NCI-H128 (cell line): Measurements from ENCODE around the gene MEIOB.

Experiments used
- DNase-seq: peaks from one replicate; lab custom pipeline; 2025; ENCODE audit not compliant: unreplicated experiment; lab: John Stamatoyannopoulos, UW

MEIOB gene

DNA sequence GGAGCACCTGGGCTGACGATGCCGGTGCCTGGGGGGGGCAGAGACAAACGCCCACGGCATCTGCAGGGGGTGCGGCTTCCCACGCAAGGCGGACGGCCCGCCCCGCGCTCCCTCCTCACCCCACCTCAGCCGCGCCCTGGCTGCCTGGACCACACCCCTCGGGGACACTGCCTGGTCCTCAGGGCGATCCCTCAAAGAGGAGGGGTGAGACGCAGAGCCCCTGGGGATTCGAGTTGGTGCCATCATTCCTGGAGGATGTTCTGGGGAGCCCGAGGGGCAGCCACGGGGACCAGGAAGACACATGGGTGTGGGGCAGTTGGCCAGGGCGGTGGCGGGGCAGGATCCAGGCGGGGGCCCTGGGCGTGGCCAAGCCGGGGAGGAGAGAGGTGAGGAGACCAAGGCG is 82.3 kb downstream of the MEIOB start:
- DNase-seq: no peak

DNA sequence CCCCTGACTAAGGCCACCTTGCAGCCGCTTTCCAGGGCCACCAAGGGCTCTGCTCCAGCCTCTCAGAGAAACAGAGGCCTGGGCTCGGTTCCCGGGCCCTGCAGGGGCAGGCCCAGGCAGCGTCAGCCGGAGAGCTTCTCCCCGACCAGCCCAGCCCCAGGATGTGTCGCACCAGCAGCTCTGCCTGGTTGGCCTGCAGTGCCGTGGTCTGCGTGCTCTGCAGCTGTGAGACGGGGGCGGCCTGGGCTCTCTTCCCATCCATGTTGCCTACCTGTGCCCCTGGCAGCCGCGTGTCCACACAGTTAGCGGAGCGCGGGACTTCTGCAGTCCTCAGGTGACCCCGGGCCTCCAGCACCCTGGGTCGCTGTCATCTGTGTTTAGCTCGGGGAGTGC is 83.3 kb downstream of the MEIOB start:
- no peak for DNase-seq

DNA sequence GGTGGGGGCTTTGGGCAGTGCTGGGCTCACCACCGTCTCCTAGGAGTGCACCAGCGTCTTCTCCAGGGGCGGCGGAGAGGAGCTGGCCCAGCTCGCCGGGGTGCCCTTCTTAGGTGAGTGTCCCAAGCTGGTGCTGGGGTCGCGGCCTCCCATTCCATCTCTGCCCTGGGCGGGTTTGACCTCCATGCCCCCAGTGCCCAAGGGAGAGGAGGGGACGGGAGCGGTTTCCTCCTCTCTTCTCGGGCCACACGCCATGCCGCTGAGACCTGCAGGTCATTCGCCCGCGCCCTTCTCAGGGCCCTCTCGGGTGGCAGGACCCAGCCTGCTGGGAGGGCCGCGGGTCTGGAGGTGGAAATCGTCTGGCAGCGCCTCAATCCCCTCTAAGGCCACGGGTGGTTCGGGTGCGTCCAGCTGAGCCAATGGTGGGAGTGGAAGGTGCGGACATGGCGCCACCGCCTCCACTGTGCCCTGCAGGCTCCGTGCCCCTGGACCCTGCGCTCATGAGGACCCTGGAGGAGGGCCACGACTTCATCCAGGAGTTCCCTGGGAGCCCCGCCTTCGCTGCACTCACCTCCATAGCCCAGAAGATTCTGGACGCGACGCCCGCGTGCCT is 83.8 kb downstream of the MEIOB start:
- no peak for DNase-seq

DNA sequence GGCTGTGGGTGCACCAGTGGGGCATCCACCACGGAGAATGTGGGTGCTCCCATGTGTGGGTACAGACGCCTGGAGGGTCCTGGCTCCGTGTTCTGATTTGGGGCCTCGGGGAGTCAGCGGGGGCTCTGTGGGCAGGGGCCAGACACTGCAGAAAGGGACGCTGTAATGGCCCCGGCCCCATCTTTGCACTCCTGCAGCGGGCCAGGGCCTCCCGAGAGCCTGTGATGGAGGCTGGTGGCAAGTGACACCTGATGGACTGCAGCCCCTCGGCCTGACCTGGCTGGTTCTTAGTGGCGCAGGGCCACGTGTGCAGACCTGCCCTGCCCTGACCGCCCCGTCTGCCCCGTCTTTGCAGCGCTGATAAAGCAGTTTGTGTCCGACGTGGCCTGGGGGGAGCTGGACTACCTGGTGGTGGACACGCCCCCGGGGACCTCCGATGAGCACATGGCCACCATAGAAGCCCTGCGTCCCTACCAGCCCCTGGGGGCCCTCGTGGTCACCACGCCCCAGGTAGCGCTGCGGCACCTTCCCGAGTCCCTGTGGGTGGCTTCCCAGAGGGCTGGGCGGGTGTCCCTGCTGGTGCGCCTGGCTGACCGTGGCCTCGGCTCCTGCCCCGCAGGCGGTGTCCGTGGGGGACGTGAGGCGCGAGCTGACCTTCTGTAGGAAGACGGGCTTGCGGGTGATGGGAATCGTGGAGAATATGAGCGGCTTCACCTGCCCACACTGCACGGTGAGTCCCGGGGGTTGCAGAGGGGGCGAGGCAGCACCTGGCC is 84.5 kb downstream of the MEIOB start:
- no peak for DNase-seq

DNA sequence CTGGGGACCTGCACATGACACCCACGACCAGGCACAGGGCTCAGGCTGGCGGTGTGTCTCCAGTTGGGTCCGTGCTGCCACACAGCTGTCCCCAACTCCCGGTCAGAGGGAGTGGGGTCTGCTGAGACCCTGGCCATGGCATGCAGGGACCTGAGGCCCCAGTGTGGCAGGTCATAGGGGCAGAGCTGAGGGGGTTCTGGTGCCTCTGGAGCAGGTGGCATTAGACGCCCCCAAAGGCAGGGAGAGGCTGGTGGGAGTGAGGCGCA is 85.0 kb downstream of the MEIOB start:
- DNase-seq: no peak

DNA sequence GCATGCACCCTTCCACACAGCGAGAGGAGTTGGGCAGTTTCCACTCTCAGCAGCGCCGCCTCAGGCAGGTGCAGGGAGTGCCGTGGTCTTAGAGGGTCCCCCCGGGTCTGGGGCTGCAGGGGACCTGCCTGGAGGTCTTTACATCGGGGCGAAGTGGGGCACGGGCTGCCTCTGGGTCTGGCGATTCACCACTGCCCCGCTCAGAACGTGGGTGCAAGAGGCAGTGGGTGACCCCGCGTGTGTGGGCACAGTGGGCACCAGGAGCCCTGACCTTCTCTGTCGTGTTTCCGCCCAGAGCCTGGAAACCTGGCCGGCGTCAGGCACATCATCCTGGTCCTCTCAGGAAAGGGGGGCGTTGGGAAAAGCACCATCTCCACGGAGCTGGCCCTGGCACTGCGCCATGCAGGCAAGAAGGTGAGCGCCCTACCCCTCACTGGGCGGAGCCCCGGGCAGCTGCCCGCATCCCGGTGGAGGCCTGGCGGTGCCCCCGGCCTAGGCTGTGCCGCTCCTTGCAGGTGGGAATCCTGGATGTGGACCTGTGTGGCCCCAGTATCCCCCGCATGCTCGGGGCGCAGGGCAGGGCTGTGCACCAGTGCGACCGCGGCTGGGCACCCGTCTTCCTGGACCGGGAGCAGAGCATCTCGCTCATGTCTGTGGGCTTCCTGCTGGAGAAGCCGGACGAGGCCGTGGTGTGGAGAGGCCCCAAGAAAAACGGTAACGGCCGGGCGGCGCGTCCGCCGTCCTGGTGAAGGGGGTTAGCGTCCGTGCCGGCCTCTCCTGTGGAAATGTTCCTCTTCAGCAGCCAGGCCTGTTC is 85.5 kb downstream of the MEIOB start:
- no peak for DNase-seq

DNA sequence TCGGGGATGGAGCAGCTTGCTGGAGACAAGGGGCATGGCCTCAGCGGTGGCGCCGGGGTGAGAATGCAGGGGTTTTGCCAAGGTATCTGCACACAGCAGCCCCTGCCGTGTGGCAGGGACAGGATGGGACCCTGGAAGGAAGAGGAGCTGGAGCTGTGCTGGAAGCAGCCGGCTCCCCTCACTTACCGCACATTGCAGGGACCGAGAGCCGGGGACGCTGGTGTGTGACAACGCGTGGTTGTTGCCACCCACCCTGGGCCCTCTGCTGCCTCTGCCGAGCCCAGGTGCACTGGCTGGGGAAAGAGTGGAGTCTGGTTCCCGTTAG is 86.2 kb downstream of the MEIOB start:
- DNase-seq: no peak

DNA sequence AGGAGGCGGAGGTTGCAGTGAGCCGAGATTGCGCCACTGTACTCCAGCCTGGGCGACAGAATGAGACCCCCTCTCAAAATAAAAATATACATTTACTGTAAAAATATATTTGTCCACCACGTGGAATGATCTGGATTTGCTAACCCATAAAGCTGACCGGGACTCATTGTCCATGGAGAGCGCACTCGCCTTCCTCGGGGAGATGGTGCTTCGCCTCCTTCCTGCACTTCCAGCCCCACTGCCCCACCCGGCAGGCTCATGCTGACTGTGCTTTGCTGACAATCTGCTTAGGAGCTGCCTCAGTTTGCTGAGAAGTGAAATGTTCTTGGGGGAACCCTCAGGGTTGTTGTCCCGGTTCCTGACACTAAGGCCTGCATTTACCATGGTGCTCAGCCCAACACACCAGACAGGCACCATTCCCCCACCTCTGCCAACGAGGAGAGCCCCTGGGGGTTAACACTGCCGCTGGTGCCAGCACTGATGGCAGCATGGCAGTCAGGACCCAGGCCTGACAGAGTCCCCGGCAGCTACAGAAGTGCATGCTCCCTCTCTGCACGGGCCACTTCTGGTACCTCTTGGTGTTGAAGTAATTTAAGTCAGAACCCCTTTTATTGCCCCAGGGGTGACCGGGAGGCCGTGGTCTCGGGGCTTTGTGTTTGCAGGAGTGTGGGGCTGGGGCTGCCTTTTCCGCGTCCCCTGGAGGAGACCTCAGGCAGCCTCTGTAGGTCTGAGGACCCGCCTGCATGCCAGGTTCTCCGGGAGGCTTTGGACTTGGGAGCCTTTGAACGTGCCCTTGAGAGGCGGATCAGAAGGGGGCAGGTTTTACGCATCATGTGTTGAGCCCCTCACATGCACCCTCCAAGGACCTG is 86.8 kb downstream of the MEIOB start:
- DNase-seq: no peak
